Kidney (tissue), 14 donors: ENCODE data around the gene SNRK. TPM values are rescaled to one million over a fixed set of nuclear protein-coding genes. Genes with fewer than 3 reads are reported as not detected.

Source experiments
- DNase-seq, 5 donors: peaks; one replicate each; pipeline ENCODE4 v3.0.0-alpha.2; 2013 to 2020
- FAIRE-seq: peaks from 2 replicates; lab custom pipeline; 2012; peaks lifted over from hg19 to GRCh38; lab: Jason Lieb, UNC
- H3K27ac ChIP-seq, 2 donors: one replicate each; pipeline ENCODE4 v1.7.0; 2013; ENCODE audit warnings: low read depth in 2 of 2, low read length in 2 of 2, inconsistent platforms in 1 of 2
- H3K27me3 ChIP-seq: one replicate; pipeline ENCODE4 v1.7.1; 2013; ENCODE audit warnings: low read length, inconsistent platforms; ENCODE audit not compliant: control insufficient read depth, insufficient read depth
- H3K36me3 ChIP-seq, 3 donors: one replicate each; pipeline versions ENCODE4 v1.7.0 to v1.7.1; 2013; ENCODE audit warnings: low read length in 3 of 3, control low read depth in 1 of 3, inconsistent platforms in 1 of 3; ENCODE audit not compliant: insufficient read depth in 3 of 3, control insufficient read depth in 2 of 3
- H3K4me1 ChIP-seq, 3 donors: one replicate each; pipeline versions ENCODE4 v1.7.0 to v1.7.1; 2013; ENCODE audit warnings: low read length in 3 of 3, inconsistent platforms in 1 of 3, low read depth in 1 of 3; ENCODE audit not compliant: control insufficient read depth in 2 of 3, insufficient read depth in 2 of 3
- H3K4me3 ChIP-seq, 3 donors: one replicate each; pipeline versions ENCODE4 v1.7.0 to v1.8.1; 2013; ENCODE audit warnings: low read length in 3 of 3, control low read depth in 1 of 3, inconsistent platforms in 1 of 3
- H3K9ac ChIP-seq, 3 donors: one replicate each; pipeline versions ENCODE4 v1.7.0 to v1.7.1; 2013; ENCODE audit warnings: low read length in 3 of 3, control low read depth in 1 of 3, inconsistent platforms in 1 of 3
- H3K9me3 ChIP-seq, 3 donors: one replicate each; pipeline versions ENCODE4 v1.7.0 to v1.7.1; 2013; ENCODE audit warnings: low read length in 3 of 3, control low read depth in 1 of 3, inconsistent platforms in 1 of 3; ENCODE audit not compliant: control insufficient read depth in 2 of 3, insufficient read depth in 1 of 3
- intact Hi-C: fragments of 100-400 bp; cut with DNase I; formaldehyde crosslinking; loops from one replicate; pipeline ENCODE4 v1.11.1; 2022
- polyA plus RNA-seq: library from polyadenylated mRNA; stranded (reverse); fragments of 350-450 nt; fragmentation: Illumina TruSeq; extraction: RNeasy Lipid Tissue Mini Kit (QIAGEN cat#74804); gene quantifications from one replicate; pipeline ENCODE4 v1.2.3, GENCODE V29; 2014; ENCODE audit warnings: low read depth, low replicate concordance; ENCODE audit not compliant: insufficient read depth
- total RNA-seq: library from RNA; stranded (reverse); fragmentation: NEBNext Ultra II Directional; extraction: Animal tissue kit (Norgen Biotek cat#: 25700); gene quantifications from one replicate; pipeline ENCODE4 v1.2.1, GENCODE V29; 2021
- TF ChIP-seq, protein P1 (sequence below): IDR thresholded peaks from 3 replicates; pipeline ENCODE4 v1.5.1; 2012; ENCODE audit warnings: mild to moderate bottlenecking, moderate library complexity, borderline replicate concordance; ENCODE audit not compliant: insufficient read depth; ENCODE audit errors: extremely low read depth
- donor health status: control.
- donor health status: control.
- donor health status: control.
- donor health status: control.
- donor health status: control.
- donor health status: DM: yes; HTN: yes; CAD: no.
- donor health status: Normal renal cell carcinoma (clear cell type).

Gene SNRK
- total and polyA plus RNA-seq, 2 donors from 2014 or later, result 15.6 to 62.3 TPM

DNA sequence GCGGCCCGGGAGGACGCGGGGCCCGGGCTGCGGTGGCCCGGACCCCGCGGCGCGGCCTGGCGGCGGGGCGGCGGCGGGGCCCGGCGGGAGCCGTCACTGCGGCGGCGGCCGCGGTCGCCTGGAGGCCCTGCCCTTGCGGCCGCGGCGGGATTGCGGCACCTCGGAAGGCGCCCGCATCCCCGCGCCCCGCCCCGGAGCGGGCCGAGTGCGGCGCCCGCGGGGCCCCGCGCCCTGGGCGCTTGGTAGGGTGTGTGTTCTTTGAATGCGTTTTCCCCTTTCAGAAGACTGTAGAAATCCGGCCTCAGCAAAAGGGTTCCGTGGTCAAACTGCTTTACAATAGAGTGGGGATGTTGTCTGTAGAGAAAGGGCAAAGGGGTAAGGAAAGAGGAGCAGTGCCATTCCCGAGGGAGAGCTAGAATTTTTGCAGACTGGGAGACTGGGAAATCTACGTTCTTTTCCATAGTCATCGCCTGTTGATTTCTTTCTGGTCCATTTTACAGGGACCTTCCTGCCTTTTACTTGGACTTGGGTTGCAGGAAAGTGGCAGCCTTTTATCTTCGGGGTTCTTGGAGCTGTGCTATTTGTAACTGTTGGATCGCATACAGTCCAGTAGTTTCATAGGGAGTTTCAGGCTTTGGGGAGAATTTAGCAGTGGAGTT lies 630 bp downstream of the SNRK start:
- H3K9me3 ChIP-seq, result no peaks in the 10 kb centered on the region
- FAIRE-seq (no peak), DNase-seq (peak in 4 of 5 donors; percentile 26 to 52 (median 33))
- intact Hi-C loops, result no loop called here
- TF ChIP-seq, protein P1, sequence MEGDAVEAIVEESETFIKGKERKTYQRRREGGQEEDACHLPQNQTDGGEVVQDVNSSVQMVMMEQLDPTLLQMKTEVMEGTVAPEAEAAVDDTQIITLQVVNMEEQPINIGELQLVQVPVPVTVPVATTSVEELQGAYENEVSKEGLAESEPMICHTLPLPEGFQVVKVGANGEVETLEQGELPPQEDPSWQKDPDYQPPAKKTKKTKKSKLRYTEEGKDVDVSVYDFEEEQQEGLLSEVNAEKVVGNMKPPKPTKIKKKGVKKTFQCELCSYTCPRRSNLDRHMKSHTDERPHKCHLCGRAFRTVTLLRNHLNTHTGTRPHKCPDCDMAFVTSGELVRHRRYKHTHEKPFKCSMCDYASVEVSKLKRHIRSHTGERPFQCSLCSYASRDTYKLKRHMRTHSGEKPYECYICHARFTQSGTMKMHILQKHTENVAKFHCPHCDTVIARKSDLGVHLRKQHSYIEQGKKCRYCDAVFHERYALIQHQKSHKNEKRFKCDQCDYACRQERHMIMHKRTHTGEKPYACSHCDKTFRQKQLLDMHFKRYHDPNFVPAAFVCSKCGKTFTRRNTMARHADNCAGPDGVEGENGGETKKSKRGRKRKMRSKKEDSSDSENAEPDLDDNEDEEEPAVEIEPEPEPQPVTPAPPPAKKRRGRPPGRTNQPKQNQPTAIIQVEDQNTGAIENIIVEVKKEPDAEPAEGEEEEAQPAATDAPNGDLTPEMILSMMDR, result no peak
- no peaks in the 10 kb centered on the region for H3K27me3 ChIP-seq
- H3K4me3 ChIP-seq, result peak overlapping the region; percentile 82 to 97 (median 92)
- peaks cover 3 to 9% (median 4%) of the 10 kb centered on the region in 3 donors for H3K4me1 ChIP-seq
- no peaks in the 10 kb centered on the region for H3K36me3 ChIP-seq
- H3K9ac ChIP-seq, result peak overlapping the region; percentile 81 to 91 (median 91)
- peak overlapping the region; percentile 61 to 87 for H3K27ac ChIP-seq

DNA sequence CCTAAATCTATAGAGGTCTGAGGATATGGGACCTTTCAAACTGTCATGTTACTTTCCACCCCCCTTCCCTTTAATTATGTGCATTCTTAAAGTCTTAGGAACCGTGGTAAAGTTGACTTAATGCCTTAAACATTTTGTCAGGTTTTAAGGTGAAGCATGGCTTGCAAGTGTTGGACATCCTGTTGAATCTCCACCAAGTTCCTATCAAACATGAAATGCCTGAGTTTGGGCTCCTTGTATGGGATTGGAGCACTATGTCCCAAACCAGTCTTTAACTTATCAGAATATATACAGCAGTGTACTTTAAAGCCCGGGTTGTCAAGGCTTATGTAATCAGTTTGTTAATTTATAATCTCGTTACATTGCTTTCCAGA lies 1.1 kb downstream of the SNRK start:
- Histone ChIP-seq H3K4me3 (peak overlapping the region; percentile 82 to 97 (median 92)), H3K9ac (peak overlapping the region; percentile 81 to 91 (median 91)), H3K4me1 (peaks cover 3 to 9% (median 4%) of the 10 kb centered on the region in 3 donors), H3K9me3 (no peaks in the 10 kb centered on the region), H3K36me3 (no peaks in the 10 kb centered on the region), H3K27me3 (no peaks in the 10 kb centered on the region), H3K27ac (peak overlapping the region; percentile 61 to 87)
- intact Hi-C loops, result no loop called here
- no peak for FAIRE-seq
- TF ChIP-seq, protein P1, result no peak
- peak in 1 of 5 donors; percentile 27 for DNase-seq

DNA sequence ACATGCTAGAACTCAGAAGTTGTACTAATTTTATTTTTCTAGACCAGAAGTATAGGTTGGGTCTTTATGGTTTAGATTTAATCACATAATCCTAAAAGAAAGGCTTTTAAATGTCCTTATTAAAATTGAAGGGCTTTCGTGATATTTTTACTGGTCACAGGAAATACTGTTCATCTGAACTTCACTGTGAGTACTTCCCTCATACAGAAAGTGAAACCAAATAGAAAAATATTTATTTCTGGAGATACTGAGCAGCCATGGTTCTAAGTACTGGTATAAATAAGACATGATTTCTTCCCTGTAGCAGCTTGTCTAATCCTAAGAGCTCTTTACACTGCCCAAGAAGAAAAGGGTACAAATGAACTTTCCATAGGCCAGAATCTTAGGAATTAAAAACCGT lies 2.0 kb downstream of the SNRK start:
- peak in 2 of 5 donors; percentile 11 to 28 for DNase-seq
- intact Hi-C loops, result no loop called here
- Histone ChIP-seq H3K4me3 (peak overlapping the region; percentile 22 to 97 (median 82)), H3K27ac (peak overlapping the region in 1 of 2 donors; percentile 87), H3K9me3 (no peaks in the 10 kb centered on the region), H3K36me3 (no peaks in the 10 kb centered on the region), H3K27me3 (no peaks in the 10 kb centered on the region), H3K9ac (peak overlapping the region; percentile 13 to 29 (median 26)), H3K4me1 (peaks cover 3 to 11% (median 4%) of the 10 kb centered on the region in 3 donors)
- TF ChIP-seq, protein P1, result no peak
- peak; percentile 72 for FAIRE-seq
